Fibroblast of skin of left quadriceps (primary cell): ENCODE results near the gene BTG3.

Experiments used
- DNase-seq, 2 experiments: peaks; one replicate each; pipeline ENCODE4 v3.0.0-alpha.2; 2013; ENCODE audit warnings: low read depth in 2 of 2

BTG3 gene

DNA sequence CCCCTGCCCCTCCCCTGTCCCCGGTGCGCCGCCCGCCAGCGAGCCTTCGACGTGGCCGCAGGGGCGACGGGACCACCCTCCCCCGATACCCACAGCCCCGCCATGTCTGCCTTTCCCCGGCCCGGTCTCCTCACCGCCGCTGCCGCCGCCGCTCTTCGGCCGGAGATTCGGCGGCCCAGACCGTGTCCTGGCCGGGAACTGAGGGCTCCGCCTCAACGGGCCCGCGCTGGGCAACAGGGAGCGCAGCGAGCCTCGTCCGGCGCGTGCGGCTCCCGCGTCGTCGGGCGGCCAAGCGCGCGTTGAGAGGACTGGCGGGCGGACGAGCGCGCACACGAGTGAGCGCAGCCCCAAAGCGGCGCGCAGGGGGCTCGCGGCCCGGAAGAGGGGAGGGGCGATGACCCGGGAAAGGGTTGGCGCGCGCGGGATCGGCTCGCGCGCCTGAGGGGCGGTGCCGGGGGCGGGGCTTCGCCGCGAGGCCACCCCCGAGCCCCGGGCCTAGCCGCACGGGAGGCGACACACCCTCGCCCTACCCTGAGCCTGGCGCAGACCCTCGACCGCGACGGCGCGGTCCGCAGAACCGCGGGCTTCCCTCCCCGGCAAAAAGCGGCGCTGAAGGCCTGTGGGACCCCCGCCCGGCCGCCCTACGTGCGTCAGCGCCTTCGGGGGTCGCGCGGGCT, at the start of gene BTG3:
Gene BTG3, minus strand, starts transcription at position 337 of the 677 bp plus-strand sequence. CDS start 3,757 bp downstream, outside the sequence.
- peak; percentile 68 to 72 for DNase-seq

- no peak for DNase-seq
Observed at GRCh38 chr21:17660862-17661261, 48.2 kb upstream of the BTG3 start.

- no peak for DNase-seq
Observed at GRCh38 chr21:17660452-17660851, 47.8 kb upstream of the BTG3 start.

DNA sequence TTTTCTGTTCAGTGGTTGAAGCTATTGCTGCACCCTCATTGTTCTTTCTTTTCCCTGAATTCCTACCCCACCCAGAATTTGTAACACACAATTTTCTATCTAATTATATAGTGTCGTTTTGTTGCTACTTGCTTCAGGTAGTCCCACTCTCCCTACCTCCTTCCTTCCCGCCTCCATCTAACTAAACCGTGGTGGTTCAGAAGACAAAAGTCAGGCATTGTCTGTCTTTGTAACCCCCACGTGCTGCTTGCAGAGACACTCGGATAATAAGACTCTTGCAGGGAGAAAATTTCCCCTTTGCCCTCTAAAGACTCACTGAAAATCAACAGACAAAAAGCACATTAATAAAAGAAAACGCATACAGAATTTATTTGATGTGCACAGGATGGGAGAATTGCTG, 46.2 kb upstream of the BTG3 start:
- no peak for DNase-seq

DNA sequence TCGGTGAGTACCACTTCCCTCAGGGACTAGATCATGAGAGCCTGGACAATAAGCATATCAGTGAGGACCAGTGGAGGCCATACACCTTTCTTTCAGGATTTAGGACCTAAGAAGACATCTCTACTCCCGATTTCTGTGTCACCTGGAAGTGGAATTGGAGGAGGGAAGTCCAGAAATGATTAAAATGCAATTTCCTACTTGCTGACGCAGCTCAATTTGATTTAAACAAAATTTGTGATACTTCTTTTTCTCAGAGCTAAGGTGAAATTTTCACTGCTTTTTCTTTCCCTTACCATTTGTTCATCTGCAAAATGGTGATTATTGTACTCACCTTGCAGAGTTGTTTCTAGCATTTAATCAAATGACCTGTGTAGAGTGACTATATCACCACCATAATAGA, 38.8 kb upstream of the BTG3 start:
- no peak for DNase-seq

GRCh38 chr21:17650292-17650691, 37.6 kb upstream of the BTG3 start:
- DNase-seq = no peak

DNA sequence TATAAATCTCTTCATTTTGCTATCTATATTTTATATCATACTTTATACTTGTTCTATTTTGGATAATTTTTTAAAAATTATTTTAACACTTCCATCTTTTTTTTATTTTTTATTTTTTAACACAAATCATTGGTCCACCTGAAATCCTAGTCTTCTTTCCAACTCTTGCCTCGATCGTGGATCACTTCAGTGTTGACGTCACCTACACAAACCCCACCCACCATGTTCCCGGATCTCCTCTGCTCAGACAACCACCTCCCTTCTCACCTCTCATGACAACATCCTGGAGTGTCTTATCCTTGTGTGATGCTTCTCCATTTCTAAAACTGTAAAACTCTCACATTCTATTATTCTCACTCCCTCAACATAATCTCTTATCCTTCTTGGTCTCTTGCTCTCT, 34.1 kb upstream of the BTG3 start:
- DNase-seq = no peak

- DNase-seq = no peak
Observed at GRCh38 chr21:17644186-17644585, 31.5 kb upstream of the BTG3 start.

GRCh38 chr21:17640821-17641220, 28.1 kb upstream of the BTG3 start:
- DNase-seq = no peak

GRCh38 chr21:17636711-17637110, 24.0 kb upstream of the BTG3 start:
- DNase-seq = no peak

- DNase-seq = no peak
Observed at GRCh38 chr21:17631195-17631594, 18.5 kb upstream of the BTG3 start.

DNA sequence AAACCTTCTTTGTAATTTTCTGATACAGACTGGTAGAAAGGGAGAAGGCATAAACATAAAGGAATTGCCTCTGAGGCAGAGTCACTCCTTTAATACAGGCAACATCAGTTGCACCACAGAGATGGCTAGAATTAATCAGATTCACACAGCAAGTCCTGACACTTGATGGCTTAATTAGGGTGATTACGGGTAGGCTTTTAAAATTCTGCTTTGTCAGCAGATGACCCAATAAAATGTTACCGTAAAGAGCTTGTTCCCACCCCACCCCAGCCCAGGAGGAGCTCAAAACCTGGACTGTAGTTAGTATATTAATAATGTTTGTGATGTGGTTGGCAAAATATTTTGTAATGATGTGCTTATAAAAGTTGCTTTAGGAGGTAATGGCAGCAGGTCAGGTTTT, 9.3 kb upstream of the BTG3 start:
- no peak for DNase-seq

GRCh38 chr21:17616831-17617230, 4.1 kb upstream of the BTG3 start:
- no peak for DNase-seq

DNA sequence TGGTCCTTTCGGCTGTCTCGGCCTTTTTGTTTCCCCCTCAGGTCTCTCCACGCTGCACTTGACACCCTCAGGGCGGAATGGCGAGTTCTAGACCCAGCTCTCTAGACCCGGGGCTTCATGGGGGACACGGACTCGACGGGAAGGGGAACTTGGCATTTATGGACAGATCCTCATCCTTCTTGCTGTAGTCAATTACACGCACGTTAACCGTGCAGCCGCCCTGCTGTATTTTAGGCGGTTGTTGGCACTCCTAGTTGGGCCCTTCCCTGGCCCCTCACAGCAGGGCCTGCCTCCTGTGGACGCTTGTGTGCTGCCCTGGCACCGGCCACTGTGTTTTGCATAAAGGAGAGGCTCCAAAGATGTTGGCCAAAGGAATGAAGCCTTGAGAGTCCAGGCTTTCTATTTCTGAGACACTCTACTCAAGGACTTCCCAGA, 558 bp upstream of the BTG3 start:
- DNase-seq = no peak

DNA sequence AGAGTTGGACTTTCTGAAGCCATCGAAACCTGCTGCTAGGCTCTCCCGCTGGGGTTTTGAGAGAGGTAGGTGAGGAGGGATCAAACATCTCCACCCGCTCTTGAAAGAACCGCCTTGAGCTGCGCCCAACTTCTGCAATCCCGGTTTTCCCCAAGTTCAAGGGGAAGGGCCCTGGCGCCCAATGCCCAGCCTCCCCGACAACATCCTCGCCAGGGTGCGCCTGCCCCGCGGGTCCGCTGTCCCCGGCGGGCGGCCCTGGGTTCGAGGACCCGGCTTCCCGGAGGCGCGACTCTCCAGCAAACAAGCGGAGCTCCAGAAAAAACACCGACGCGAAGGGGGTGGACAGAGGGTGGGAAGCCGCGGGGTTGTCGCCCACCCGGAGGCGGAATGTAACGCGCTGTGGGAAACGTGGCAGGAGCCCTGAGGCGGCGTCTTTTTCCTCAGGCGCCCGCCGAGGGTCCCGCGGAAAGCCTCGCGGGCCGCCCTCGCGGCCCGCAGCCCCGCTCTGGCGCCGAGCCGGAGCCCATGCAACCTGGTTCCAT, 607 bp downstream of the BTG3 start:
- no peak for DNase-seq

- peak; percentile 68 to 69 for DNase-seq
Observed at GRCh38 chr21:17611414-17612022, 1.2 kb downstream of the BTG3 start.

DNA sequence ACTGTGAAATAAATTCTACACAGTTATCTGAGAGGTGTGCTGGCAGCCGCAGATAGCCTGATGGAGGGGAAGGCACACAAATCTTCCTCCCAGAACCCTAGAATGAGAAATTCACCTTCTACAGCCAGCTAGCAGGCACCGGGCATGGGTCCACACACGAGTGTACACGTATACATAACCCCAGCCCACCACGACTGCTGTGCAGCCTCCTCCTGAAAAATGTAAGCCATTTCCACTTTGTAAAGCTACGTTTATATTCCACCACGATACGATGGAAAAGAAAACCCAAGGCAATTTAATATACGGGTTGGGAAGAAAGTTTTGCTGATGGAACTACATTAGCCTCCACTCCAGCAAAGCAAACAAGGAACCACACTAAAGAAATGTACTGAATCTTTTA, 1.8 kb downstream of the BTG3 start:
- no peak for DNase-seq

DNA sequence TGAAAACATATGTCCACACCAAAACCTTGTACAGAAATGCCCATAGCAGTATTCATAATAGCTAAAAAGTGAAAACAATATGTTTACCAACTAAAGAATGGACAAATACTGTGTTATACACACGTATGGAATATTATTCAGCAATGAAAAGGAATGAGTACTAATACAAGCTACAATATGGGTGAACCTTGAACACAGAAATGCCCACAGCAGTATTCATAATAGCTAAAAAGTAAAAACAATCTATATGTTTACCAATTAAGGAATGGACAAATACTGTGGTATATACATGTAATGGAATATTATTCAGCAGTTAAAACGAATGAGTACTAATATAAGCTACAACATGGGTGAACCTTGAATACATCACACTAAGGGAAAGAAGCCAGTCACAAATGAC, 3.0 kb downstream of the BTG3 start:
- DNase-seq = no peak

DNA sequence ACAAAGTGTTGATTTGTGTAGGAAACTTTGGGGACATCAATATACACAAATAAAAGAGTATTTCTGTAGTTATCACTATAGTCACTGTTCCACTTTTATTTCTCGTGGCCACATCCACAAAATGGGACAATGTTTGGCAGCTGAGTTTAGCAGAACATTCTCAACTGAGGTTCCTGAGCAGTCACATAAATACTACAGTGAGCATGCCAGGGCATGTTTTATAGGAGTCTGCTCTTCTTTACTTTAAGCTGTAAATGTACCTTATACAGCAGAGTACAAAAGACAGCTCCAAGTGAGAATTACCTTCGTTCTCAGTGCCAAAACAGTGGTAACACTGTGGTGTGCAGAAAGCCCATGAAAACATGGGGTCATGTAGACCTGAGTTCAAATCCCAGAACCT, 5.0 kb downstream of the BTG3 start:
- no peak for DNase-seq

- no peak for DNase-seq
Observed at GRCh38 chr21:17602874-17603273, 9.8 kb downstream of the BTG3 start.

GRCh38 chr21:17598437-17598836, 14.3 kb downstream of the BTG3 start:
- DNase-seq = no peak

GRCh38 chr21:17597680-17598079, 15.0 kb downstream of the BTG3 start:
- no peak for DNase-seq

GRCh38 chr21:17590430-17590829, 22.3 kb downstream of the BTG3 start:
- no peak for DNase-seq
